Measurements from ENCODE around the gene RBSN.

- no peak for TF ChIP-seq CTCF (IDR thresholded peaks at IDR 0.05; ENCODE audit: low read depth, low read length)
- TF ChIP-seq POLR2A (IDR thresholded peaks at IDR 0.05; ENCODE audit: extremely low read depth, insufficient read length) = no peak
- TF ChIP-seq MAX (IDR thresholded peaks at IDR 0.05; ENCODE audit: low read depth, low read length) = no peak
- no peak for TF ChIP-seq MYC (IDR thresholded peaks at IDR 0.05; ENCODE audit: low read depth, low read length)
Observed at GRCh38 chr3:15114466-15115358, 15.8 kb upstream of the RBSN start.
